ENCODE results near the gene GPR158.
"Not testable (repeated sequence)": the region's sequence is repeated elsewhere in the genome, so short reads cannot be mapped to it uniquely, and the experiment has no call there.

DNA sequence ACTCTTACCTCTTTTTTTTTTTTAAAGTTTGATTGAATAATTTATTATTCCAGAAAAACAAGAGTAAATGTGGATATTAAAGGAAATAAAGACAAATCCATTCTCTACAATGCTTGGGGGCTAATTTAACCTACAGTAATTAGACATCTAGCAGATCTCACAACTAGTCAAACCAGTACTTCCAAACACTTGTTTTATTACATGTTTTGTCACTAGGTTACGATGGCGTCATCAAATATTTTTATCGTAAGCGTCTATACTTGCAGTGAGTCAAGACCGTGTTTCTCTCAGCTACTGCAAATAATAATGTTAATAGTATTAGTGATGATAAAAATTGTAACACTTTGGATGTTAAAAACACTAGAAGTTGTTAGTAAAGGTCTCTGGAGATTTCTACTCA, 154.8 kb downstream of the GPR158 start:
- not testable (repeated sequence) for TF ChIP-seq POLR2A (IDR thresholded peaks at IDR 0.05; ENCODE audit: low read depth, low read length); POLR2AphosphoS5 (IDR thresholded peaks at IDR 0.05; ENCODE audit: low read depth, low read length); TAF1 (IDR thresholded peaks at IDR 0.05; ENCODE audit: borderline replicate concordance, low read depth, low read length)

All from GM12892 (cell line).